Ovary (tissue), 9 donors: ENCODE results near the gene VPS8. TPM values are rescaled to one million over a fixed set of nuclear protein-coding genes. Genes with fewer than 3 reads are reported as not detected.

ENCODE experiments used
- DNase-seq, 5 donors: peaks; one replicate each; pipeline ENCODE4 v3.0.0-alpha.2; 2019 to 2020
- H3K27ac ChIP-seq, 2 donors: fragments of 200-600 bp; one replicate each; pipeline versions ENCODE4 v1.5.1 to v1.8.0; 2019 to 2022
- H3K27me3 ChIP-seq: fragments of 200-600 bp; one replicate; pipeline ENCODE4 v1.8.0; 2022
- H3K36me3 ChIP-seq: fragments of 200-600 bp; sonication (generic); one replicate; pipeline ENCODE4 v1.5.1; 2019
- H3K4me1 ChIP-seq: one replicate; pipeline ENCODE4 v1.8.1; 2013; ENCODE audit warnings: mild to moderate bottlenecking, moderate library complexity; ENCODE audit not compliant: insufficient read depth
- H3K4me3 ChIP-seq: fragments of 200-600 bp; sonication (generic); one replicate; pipeline ENCODE4 v1.5.1; 2017
- H3K9me3 ChIP-seq, 2 donors: fragments of 200-600 bp in 1 of 2; sonication (generic) in 1 of 2; one replicate each; pipeline versions ENCODE4 v1.5.1 to v1.8.1; 2013 to 2019; ENCODE audit warnings: mild to moderate bottlenecking in 1 of 2, moderate library complexity in 1 of 2
- EP300 ChIP-seq: sonication (generic); formaldehyde crosslinking; IDR thresholded peaks from one replicate; pipeline ENCODE4 v1.6.1; 2017; ENCODE audit warnings: antibody characterized with exemption
- POLR2A ChIP-seq: fragments of 450-650 bp; IDR thresholded peaks from one replicate; pipeline ENCODE4 v1.6.1; 2017; ENCODE audit warnings: antibody characterized with exemption, mild to moderate bottlenecking, moderate library complexity
- WGBS, 3 donors: extraction: QIAGEN DNeasy Blood & Tissue Kit in 1 of 3; methylation state at CpG; one replicate each; pipeline versions ENCODE4 v1.1.5 to v1.1.7; 2013 to 2017; 5-methylcytosine and 5-hydroxymethylcytosine counted together
- intact Hi-C, 4 donors: fragments of 100-400 bp; cut with DNase I; formaldehyde crosslinking; loops; one replicate each; pipeline versions ENCODE4 v1.11.0 to v1.15.1; 2022 to 2023
- polyA plus RNA-seq, 2 donors: library from polyadenylated mRNA; stranded (reverse); fragments of 200-250 nt in 1 of 2; fragments of 350-450 nt in 1 of 2; fragmentation: Illumina TruSeq in 1 of 2; extraction: RNeasy Lipid Tissue Mini Kit (QIAGEN cat#74804) in 1 of 2; gene quantifications; one replicate each; pipeline ENCODE4 v1.2.3, GENCODE V29; 2013 to 2014
- total RNA-seq, 7 donors: library from RNA; depleted of rRNA in 2 of 7; stranded (reverse); fragments of >200 nt in 2 of 7; fragmentation: NEBNext Ultra II Directional in 3 of 7; extraction: Animal tissue kit (Norgen Biotek cat#: 25700) in 3 of 7; gene quantifications; one replicate each; pipeline versions ENCODE4 v1.1.0 to v1.2.4, GENCODE V29; 2016 to 2023
- TF ChIP-seq, protein P1 (sequence below), 3 donors: fragments of 450-650 bp in 2 of 3; fragments of 200-600 bp in 1 of 3; IDR thresholded peaks; one replicate each; pipeline versions ENCODE4 v1.5.1 to v1.8.0; 2016 to 2022; ENCODE audit warnings: antibody characterized with exemption in 3 of 3, mild to moderate bottlenecking in 1 of 3
- donor health status: DM: no; HTN: no; CAD: no; lungs with moderate emphysema.
- donor health status: DM: no; HTN: no; CAD: no.
- donor health status: Bipolar disorder and iron deficiency.
- donor health status: DM: yes; HTN: yes; CAD: no.
- donor health status: DM: no; HTN: no; CAD: no.
- donor health status: DM: yes; HTN: yes; CAD: no.

Gene VPS8
- total and polyA plus RNA-seq, 9 donors, result 15.0 to 58.8 (median 42.7) TPM

DNA sequence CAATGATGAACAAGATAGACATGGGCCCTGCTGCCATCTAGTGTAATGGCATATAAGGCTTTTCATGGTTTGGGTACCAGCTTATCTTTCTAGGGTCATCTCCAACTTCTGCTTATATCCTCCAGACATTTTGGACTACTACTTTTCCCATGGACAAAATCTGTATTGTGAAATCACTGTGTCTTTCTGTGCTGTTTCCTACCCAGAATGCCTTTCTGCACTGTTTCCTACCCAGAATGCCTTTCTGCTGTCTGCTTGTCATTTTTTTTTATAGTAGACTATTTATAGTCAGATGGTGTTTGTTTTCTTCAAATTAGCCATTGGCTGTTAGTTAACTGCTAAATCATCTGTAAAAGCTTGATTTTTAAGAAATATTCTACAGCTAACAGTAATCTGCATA lies 20.1 kb downstream of the VPS8 start:
- H3K9me3 ChIP-seq, result no peaks in the 10 kb centered on the region
- H3K4me3 ChIP-seq, result no peak overlapping the region
- no peak for DNase-seq
- H3K27ac ChIP-seq, result no peak overlapping the region
- H3K27me3 ChIP-seq, result no peaks in the 10 kb centered on the region
- intact Hi-C loops, result no loop called here
- no peaks in the 10 kb centered on the region for H3K36me3 ChIP-seq
- TF ChIP-seq POLR2A, result no peak
- TF ChIP-seq, protein P1, sequence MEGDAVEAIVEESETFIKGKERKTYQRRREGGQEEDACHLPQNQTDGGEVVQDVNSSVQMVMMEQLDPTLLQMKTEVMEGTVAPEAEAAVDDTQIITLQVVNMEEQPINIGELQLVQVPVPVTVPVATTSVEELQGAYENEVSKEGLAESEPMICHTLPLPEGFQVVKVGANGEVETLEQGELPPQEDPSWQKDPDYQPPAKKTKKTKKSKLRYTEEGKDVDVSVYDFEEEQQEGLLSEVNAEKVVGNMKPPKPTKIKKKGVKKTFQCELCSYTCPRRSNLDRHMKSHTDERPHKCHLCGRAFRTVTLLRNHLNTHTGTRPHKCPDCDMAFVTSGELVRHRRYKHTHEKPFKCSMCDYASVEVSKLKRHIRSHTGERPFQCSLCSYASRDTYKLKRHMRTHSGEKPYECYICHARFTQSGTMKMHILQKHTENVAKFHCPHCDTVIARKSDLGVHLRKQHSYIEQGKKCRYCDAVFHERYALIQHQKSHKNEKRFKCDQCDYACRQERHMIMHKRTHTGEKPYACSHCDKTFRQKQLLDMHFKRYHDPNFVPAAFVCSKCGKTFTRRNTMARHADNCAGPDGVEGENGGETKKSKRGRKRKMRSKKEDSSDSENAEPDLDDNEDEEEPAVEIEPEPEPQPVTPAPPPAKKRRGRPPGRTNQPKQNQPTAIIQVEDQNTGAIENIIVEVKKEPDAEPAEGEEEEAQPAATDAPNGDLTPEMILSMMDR (IDR thresholded peaks at IDR 0.05), result no peak
- TF ChIP-seq EP300, result no peak
- no peaks in the 10 kb centered on the region for H3K4me1 ChIP-seq

DNA sequence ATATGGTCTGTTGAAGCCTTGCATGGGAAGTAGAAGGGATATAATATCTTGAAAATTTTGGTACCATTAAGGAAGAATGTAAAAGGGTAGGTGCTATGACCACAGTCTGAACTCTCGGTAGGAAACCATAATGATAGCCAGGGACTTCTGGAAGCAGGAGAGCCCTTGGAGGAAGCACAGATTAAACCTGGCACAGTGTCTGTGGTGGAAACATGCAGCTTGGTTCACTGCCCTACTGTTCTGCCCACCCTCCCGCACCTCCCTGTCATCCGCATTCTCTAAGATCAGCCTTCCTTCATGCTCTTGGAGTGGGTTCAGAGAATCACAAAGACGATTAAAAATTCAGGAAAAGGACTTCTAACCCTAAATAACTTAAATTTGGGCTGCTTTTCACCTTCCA lies 20.9 kb downstream of the VPS8 start:
- intact Hi-C loops, result no loop called here
- H3K4me1 ChIP-seq, result no peaks in the 10 kb centered on the region
- 87 to 89% (median 88%) methylated on average over 4 of the region's 4 CpGs for WGBS, 3 donors
- H3K36me3 ChIP-seq, result no peaks in the 10 kb centered on the region
- no peaks in the 10 kb centered on the region for H3K9me3 ChIP-seq
- DNase-seq, result no peak
- no peaks in the 10 kb centered on the region for H3K27me3 ChIP-seq
- TF ChIP-seq, protein P1 (IDR thresholded peaks at IDR 0.05), result no peak
- TF ChIP-seq EP300, result no peak
- no peak for TF ChIP-seq POLR2A
- no peak overlapping the region for H3K4me3 ChIP-seq
- no peak overlapping the region for H3K27ac ChIP-seq

DNA sequence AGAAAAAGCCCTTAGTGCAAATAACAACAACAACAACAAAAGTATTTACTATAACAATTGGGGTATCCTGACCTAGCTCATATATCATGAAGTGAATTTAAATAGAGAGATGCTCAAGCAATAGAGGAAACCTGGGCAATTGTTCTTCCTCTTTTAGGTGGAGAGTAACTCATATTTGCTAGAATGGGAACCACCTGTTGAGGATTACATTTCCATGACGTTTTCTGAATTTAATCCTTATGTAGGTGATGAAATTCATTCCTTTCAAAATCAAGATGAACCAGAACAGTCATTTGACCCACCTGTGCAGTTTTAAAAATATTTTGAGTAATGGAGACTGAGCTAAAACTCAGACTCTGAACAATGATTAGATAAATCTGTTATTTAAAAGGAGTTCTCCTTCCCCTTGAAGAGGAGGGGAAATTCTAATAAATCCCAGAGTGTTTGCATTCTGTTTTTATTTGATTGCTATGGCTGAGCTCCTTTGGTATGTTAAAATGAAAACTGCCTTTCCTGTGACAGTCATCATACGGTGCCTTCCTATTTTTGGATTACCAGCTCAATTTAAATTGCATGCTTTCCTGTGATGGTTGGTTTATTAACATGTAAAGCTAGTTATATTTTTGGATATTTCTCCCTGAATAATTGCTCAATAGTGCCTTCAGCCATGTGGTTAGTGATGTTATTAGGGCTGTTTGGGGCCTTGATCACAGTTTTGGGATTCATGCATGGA lies 24.3 kb downstream of the VPS8 start:
- WGBS, 3 donors, result 55 to 58% (median 58%) methylated on average over 2 of the region's 2 CpGs
- DNase-seq, result no peak
- no peak overlapping the region for H3K4me3 ChIP-seq
- intact Hi-C loops, result no loop called here
- H3K9me3 ChIP-seq, result no peaks in the 10 kb centered on the region
- H3K4me1 ChIP-seq, result no peaks in the 10 kb centered on the region
- no peaks in the 10 kb centered on the region for H3K36me3 ChIP-seq
- no peak overlapping the region for H3K27ac ChIP-seq
- no peak for TF ChIP-seq EP300
- TF ChIP-seq, protein P1 (IDR thresholded peaks at IDR 0.05), result no peak
- no peaks in the 10 kb centered on the region for H3K27me3 ChIP-seq

DNA sequence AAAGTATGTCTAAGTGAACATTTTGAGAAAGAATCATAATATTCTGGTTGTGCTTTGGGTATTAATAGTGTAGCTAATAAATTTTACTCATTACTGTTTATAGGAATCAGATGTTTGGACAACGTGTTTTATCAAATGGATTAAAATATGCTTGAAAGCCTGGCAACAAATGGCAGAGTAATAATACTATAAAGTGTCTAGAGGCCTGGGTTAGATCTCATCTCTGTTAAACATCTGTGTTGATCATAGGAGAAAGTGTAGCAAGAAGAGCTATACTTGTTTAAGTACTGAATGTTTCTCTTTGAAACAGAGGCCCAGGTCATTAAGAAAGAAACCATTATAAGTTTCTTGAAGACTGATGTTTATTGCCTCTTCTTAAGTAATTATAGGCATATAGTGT lies 30.5 kb downstream of the VPS8 start:
- Histone ChIP-seq H3K9me3 (no peaks in the 10 kb centered on the region), H3K4me3 (no peak overlapping the region), H3K27ac (no peak overlapping the region), H3K4me1 (no peaks in the 10 kb centered on the region), H3K36me3 (no peaks in the 10 kb centered on the region), H3K27me3 (no peaks in the 10 kb centered on the region)
- WGBS, 3 donors, result 13 to 31% (median 23%) methylated on average over 1 of the region's 1 CpG
- intact Hi-C loops, result no loop called here
- DNase-seq, result no peak
- TF ChIP-seq, protein P1 (IDR thresholded peaks at IDR 0.05), result no peak
- TF ChIP-seq POLR2A, result no peak
- no peak for TF ChIP-seq EP300
